GM18505 (cell line): ENCODE measurements around the gene GPX6.
"Not testable (repeated sequence)": the region's sequence is repeated elsewhere in the genome, so short reads cannot be mapped to it uniquely, and the experiment has no call there.

ENCODE experiments used
- ATAC-seq: cut with Tn5 transposase; IDR thresholded peaks from one replicate; pipeline ENCODE4 v1.9.1; 2021; ENCODE audit not compliant: unreplicated experiment
- POLR2A ChIP-seq: IDR thresholded peaks from 4 replicates; pipeline ENCODE4 v1.6.1; 2011; ENCODE audit warnings: borderline replicate concordance; ENCODE audit not compliant: insufficient read depth, insufficient read length; ENCODE audit errors: extremely low read depth

The GPX6 gene

DNA sequence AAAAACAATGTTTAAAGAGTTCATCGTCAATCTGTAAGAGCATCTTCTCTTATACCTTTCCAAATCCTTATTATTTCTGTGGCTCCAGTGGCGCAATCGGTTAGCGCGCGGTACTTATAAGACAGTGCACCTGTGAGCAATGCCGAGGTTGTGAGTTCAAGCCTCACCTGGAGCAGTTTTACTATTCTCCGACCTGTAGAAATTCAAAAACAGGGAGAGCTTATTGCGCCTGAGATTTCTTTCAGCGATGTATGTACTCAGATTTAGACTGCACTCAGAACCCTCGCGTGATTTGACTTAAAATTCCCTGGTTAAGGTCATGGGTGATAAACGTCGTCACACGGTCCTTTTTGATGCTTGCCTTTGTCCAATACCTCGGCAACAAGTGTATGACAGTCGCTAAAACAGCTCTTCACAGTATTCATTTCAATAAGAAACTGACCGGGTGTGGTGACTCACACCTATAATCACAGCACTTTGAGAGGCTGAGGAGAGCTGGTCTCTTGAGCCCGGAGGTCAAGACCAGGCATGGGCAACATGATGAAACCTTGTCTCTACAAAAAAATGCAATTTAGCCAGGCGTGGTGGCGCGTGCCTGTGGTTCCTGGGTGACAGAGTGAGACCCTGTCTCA is 22.0 kb upstream of the GPX6 start:
- TF ChIP-seq POLR2A, result no peak
- no peak for ATAC-seq

DNA sequence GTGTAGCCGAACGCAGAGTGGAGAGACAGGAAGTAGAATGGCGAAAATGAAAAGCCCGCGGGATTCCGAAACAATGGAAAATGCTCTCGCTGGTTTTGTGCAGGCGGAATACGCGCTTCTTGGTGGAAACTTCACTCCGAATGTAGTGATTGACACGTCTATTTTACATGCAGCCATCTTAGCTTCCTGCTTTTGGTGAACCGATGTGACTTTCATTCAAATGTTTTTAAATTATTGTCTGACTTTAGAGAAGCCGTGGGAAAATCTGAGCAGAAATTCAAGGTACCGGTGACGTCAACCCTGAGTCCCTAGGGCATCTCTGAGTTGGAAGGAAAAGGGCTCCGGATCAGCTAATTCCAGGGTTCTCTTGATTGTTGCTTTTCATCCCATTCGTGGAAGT is 21.5 kb upstream of the GPX6 start:
- no peak for TF ChIP-seq POLR2A
- no peak for ATAC-seq

GRCh38 chr6:28534875-28535274 is 19.3 kb upstream of the GPX6 start:
- no peak for TF ChIP-seq POLR2A
- ATAC-seq, result no peak

DNA sequence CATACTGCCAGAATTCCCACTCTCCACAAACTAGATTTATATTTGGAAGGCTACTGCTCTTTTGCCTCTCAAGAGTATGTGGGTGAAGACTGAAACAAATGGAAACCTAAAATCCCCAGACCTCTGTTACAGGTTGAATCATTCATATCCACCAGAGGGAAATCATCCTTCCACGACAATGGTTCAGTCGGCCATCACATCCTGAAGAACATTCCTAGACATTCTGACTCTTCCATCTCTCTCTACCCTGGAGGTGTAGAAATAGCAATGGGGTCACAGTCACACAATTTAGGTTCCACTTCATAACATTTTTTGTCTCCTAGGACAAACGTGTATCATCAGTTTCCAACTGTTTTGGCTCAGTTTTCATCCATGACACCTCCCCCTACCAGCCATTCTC is 18.7 kb upstream of the GPX6 start:
- no peak for TF ChIP-seq POLR2A
- no peak for ATAC-seq

- no peak for TF ChIP-seq POLR2A
- ATAC-seq, result no peak
Measured at GRCh38 chr6:28531479-28532128, 16.0 kb upstream of the GPX6 start.

DNA sequence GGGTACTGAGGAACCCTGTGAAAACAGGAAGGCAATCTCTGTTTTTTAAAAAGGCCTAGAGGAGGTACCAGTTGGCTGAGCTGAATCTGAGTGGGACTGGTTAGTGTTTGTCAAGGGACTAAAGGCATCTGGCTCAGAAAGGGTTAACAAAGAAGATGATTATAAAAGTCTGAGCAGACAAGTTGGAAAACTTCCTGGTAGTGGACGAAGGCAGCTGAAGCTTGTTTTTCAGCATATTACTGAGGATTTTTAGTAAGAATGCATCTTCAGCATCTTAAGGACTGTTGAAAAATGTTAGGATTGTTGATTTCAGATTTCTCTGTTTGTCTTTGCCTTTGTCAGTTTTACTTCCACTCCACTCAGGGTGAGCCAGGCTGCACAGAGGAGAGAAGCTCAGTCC is 15.2 kb upstream of the GPX6 start:
- ATAC-seq, result no peak
- no peak for TF ChIP-seq POLR2A

DNA sequence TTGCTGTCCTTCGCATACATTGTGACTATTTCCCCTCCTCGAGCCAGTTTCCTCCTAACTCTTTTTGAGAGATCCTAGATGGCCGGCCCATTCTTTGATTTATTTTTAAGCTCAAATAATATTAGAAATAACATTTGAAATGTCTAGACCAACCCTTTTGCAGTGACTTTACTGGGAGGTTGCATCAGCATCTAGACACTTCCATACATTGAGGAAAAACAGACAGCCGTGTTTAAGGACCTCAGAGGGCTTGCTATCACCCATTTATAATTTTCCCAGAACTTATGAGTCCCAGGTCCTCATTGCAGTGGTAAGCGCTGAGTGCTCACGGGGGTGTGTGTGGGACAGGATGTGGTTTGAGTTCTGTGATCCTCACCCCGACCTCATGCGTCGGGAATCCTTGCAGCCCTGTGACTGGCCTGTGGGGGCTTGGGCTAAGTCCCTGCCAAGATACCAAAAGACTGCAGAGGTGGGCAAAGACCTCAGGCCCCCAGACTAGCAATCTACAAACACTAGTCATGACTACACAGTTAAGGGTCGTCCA is 10.0 kb upstream of the GPX6 start, which contains the start of gene GPX5:
TSS of gene GPX5 (plus strand) at position 386 of the 544 bp plus-strand sequence. CDS start at position 519, 133 bp downstream.
- no peak for ATAC-seq

DNA sequence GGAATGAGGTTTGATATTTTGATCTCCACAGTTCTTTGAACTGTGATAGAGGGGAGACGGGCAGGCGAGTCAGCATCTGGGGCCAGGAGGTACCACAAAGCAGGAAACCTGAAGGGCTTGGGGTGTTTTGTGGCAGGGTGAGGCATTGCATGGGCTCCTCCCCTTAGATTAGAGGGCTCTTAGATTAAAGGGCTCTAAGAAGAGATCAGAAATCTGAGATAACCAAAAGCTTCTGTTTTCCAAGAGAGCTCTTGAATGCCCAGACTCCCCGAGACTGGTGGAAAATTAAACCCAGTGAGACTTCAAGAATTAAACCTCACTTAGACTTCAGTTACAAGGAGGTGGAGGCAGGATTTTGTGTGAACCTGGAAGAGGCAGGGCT is 7.6 kb upstream of the GPX6 start:
- ATAC-seq, result no peak
- TF ChIP-seq POLR2A, result no peak

More for the DNA sequence above, 10.0 kb upstream of the GPX6 start, which contains the start of gene GPX5:
- no peak for TF ChIP-seq POLR2A

DNA sequence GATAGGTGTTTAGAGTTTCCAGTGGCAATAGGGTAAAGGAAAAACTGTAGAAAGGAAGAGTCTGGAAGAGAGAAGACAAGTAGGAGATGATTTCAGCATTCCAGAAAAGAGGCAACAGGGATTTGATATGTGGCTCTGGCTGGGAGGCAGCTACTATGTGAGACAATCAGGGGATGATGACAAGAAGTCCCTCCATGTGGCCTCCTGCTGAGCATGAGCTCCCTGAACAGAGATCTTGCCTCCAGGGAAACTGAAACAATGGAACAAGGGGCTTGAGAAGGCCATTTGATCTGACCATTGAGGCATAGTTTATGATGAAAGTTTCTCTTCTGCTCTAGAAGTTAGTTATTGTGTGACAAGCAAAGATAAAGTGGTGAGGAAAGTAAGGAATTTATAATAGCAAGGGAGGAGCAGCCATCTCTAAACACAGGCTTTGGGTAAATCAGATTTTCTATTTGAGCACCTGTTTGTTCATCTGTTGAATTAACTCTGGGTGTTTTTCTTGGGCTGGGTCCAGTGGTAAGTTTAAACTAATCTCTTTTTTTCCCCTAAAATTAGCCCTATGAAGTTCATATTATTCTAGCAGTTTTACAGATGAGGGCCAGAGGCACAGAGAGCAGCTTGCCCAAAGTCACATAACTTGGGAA is 7.1 kb upstream of the GPX6 start:
- no peak for TF ChIP-seq POLR2A
- no peak for ATAC-seq

DNA sequence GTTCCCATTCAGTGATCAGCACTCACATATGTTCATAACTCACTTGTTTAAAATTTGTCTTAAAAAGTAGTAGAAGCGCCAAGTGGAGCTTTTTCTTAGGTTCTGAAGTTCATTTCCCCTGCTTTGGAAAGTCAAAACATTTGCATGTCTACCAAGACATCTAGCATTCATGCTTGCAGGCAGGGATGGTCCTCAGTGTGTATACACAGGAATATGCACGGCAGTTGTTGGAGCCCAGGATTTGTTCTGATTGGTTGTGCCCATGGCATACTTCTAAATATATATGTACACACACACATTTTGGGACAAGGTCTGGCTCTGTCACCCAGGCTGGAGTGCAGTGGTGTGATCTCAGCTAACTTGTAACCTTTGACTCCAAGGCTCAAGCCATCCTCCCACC is 2.4 kb upstream of the GPX6 start:
- ATAC-seq, result no peak
- no peak for TF ChIP-seq POLR2A

DNA sequence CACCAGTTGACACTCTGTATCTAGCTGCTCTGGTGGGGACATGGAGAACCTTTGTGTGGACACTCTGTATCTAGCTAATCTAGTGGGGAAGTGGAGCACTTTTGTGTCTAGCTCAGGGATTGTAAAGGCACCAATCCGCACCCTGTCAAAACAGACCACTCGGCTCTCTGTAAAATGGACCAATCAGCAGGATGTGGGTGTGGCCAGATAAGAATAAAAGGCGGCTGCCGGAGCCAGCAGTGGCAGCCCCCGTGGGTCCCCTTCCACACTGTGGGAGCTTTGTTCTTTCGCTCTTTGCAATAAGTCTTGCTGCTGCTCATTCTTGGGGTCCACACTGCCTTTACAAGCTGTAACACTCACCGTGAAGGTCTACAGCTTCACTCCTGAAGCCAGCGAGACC is 3.2 kb downstream of the GPX6 start:
- ATAC-seq, result not testable (repeated sequence)

DNA sequence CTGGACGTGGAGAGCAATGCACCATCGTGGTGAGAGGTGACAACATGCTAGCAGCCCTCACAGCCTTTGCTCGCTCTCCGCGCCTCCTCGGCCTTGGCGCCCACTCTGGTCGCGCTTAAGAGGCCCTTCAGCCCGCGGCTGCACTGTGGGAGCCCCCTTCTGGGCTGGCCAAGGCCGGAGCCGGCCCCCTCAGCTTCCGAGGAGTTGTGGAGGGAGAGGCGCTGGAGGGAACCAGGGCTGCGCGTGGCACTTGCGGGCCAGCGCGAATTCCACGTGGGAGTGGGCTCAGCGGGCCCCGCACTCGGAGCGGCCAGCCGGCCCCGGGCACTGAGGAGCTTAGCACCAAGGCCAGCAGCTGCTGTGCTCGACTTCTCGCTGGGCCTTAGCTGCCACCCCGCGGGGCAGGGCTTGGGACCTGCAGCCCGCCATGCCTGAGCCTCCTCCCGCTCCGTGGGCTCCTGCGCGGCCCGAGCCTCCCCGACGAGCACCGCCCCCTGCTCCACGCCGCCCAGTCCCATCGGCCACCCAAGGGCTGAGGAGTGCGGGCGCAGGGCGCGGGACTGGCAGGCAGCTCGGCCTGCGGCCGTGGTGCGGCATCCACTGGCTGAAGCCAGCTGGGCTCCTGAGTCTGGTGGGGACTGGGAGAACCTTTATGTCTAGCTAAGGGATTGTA is 3.8 kb downstream of the GPX6 start:
- TF ChIP-seq POLR2A, result no peak
- no peak for ATAC-seq

DNA sequence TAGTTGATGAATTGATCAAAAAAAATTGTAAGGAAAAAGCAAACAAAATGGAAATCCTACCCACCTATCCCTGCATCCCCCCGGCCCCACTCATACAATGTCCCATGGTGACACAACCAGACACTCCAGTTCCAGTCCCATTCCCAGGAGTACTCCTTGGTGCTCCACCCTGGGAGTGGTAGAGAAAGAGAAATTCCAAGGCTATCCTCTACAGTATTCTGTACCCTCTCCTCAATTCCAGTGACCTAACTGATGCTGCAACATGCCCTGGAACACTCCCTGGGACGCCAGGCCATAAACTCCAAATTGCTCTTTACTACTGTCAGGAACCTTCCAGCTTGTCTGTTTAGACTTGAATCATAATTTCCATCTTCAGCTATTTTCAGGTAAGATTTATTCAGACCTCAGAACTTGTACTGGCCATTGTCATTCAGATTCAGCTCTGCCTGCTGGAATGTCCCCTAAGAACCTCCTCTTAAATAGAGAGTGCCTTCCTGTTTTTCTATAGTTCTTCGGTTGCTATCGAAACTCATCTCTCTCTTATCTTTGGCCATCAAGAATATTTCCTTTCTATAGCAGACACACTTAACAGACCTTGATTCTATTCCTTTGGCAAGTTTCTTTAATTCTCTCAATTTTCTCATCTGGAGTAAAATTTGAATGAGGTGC is 8.7 kb downstream of the GPX6 start:
- TF ChIP-seq POLR2A, result no peak
- no peak for ATAC-seq
